GM19328 (cell line): ENCODE measurements around the gene KIAA1671.
"Not testable (repeated sequence)": the region's sequence is repeated elsewhere in the genome, so short reads cannot be mapped to it uniquely, and the experiment has no call there.

Experiments
- ATAC-seq: cut with Tn5 transposase; IDR thresholded peaks from one replicate; pipeline ENCODE4 v1.9.1; 2021; ENCODE audit warnings: mild to moderate bottlenecking, moderate library complexity; ENCODE audit not compliant: unreplicated experiment

KIAA1671 gene

GRCh38 chr22:24951942-24952836, at the start of gene KIAA1671:
Gene KIAA1671, plus strand, starts transcription at chr22:24952716. Its CDS starts 75,284 bp downstream, at chr22:25028000.
- no peak for ATAC-seq

- no peak for ATAC-seq
Observed at GRCh38 chr22:24905909-24906308, 46.6 kb upstream of the KIAA1671 start.

- not testable (repeated sequence) for ATAC-seq
Observed at GRCh38 chr22:24907101-24907500, 45.4 kb upstream of the KIAA1671 start.

- no peak for ATAC-seq
Observed at GRCh38 chr22:24920029-24920428, 32.5 kb upstream of the KIAA1671 start.

DNA sequence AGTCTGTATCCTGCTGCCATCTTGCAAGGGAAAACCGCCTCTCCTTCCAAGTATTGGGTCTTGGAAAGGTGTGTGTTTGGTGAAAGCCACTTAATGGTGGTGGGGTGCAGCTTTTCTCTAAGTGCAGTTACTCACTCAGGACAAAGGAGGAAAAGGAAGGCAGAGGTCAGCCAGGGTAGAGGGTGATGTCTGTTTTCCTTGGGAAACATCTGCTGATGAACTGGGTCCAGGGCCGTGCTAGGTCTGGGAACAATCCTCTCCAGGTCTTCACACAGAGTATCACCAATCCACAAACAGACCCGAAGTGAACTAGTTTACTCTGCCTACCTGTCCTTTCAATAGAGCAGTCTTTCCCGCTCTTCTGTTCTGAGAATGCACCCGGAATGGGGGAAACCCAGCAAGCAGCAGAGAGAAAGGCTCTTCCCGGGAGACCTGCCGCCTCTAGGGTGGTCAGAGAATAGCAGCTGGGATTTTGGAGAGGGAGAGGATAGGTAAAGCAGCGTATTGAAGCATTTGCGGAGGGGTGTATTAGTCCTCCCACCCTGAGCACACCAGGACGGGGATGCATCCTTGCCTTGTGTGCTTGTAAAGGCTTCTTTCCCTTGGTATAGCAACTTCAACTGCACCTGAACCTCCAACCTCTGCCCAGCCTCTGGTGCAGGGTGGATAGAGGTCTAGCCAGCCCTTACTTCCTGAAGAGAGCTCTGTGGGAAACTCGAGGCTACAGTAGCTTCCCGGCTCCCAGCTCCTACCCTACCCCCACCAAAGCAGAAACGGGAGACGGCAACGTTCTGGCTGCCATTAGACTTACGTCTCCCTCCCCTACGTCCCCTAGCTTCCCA, 26.7 kb upstream of the KIAA1671 start:
- ATAC-seq = no peak

GRCh38 chr22:24926428-24926725, 26.1 kb upstream of the KIAA1671 start:
- no peak for ATAC-seq

DNA sequence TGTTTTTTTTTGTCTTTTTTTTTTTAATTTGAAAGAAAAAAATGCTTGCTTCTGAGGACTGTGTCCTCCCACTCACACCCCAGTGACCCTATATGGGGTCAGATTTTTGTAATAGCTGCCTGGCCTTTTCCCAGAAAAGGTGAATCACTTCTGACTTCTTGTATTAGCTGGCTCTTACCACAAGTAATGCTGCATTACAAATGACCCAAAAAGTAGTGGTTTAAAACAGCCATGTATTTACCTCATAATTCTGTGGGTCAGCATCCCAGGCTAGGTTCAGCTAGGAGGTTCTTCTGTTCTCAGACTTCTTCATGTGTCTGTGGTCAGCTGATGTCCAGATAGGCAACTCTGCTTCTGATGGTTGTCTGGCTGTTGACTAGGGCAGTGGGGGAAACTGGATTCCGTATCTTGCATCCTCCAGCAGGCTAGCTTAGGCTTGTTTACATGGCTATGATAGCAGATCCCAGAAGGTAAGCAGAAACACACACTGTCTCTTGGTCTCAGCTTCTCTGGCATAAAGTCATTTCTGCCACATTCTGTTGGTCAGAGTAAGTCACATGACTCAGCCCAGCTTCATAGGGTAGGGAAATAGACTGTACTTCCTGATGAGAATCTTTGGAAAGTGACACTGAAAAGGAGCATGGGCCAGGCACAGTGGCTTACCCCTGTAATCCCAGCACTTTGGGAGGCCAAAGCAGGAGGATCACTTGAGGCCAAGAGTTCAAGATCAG, 25.5 kb upstream of the KIAA1671 start:
- ATAC-seq = no peak

- no peak for ATAC-seq
Observed at GRCh38 chr22:24928322-24928721, 24.2 kb upstream of the KIAA1671 start.

- no peak for ATAC-seq
Observed at GRCh38 chr22:24930678-24931077, 21.8 kb upstream of the KIAA1671 start.

DNA sequence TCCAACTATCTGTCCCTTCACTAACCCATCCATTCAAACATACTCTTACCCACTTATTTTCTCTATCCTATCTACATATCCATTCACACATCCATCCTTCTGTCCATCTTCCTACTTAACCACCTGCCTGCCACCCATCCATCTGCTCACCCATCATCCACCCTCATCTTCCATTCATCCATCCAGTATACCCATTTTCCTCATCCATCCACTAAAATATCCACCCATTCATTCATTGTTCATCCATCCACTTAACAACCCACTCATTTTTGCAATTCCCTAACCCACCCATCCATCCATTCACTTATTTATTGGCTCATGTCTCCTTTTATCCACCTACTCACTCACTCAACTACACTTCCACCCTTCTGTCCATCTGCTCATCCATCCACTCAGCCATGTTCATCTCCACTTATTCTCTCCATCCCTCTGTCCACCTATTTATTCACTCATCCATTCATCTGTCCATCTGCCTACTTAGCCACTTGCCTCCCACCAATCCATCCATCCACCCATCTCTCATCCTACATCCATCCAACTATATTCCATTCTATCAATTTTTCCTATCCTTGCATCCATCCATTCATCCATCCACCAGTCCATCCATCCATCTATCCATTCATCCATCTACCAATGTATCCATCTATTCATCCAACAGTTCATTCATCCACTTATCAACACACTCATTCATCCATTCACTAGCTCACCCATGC, 16.6 kb upstream of the KIAA1671 start:
- no peak for ATAC-seq

DNA sequence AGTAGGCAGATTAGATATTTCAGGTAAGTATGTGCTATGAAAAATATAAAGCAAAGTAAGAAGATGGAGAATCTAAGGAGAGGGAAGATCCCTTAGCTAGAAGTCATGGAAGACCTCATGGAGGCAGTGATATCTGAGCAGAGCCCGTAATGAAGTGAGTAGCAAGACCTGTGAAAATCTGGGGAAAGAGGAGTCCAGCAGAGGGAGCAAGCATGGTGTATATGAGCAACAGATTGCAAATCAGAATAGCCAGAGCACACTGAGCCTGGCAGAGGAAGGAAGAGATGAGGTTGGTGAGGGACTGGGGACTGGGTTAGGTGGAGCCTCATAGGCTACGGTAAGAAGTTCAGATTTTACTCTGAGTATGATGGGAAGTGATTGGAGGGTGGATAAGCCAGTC, 15.4 kb upstream of the KIAA1671 start:
- no peak for ATAC-seq

GRCh38 chr22:24938741-24939341, 13.7 kb upstream of the KIAA1671 start:
- no peak for ATAC-seq

DNA sequence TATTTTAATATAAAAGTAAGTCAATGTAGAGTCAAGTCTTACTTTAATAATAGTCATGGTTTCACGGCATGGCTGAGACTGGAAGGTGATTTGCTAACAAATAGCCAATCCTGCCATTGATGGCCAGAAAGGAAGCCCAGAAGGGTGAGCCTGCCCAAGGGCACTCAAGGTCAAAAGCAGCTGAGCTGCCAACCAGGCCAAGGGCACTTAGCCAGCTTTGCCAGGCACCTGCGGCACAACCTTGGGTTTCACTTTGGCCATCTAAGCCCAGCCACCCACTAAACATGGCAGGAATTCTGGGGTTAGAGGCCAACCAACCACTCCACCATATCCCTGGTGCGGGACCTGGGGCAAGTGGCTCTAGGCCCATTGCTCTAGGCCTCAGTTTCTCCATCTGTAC, 10.2 kb upstream of the KIAA1671 start:
- ATAC-seq = no peak

GRCh38 chr22:24944217-24944937, 8.1 kb upstream of the KIAA1671 start:
- no peak for ATAC-seq

GRCh38 chr22:24945430-24945829, 7.1 kb upstream of the KIAA1671 start:
- no peak for ATAC-seq

- ATAC-seq = no peak
Observed at GRCh38 chr22:24947383-24947782, 5.1 kb upstream of the KIAA1671 start.

GRCh38 chr22:24947881-24948280, 4.6 kb upstream of the KIAA1671 start:
- ATAC-seq = no peak

GRCh38 chr22:24948356-24949202, 3.9 kb upstream of the KIAA1671 start:
- no peak for ATAC-seq
